Measurements from ENCODE around the gene ARSD.
A peak's percentile ranks its signal among the peaks of the same experiment; 100 is the strongest.
"Not testable (repeated sequence)": the region's sequence is repeated elsewhere in the genome, so short reads cannot be mapped to it uniquely, and the experiment has no call there.

ARSD gene

GRCh38 chrX:2928583-2929434, at the start of gene ARSD:
TSS of gene ARSD (minus strand) at chrX:2929339. CDS start at chrX:2929275, 64 bp downstream.
- DNase-seq (ENCODE audit: low read depth), result peak; percentile 94

GRCh38 chrX:2978639-2979038, 49.5 kb upstream of the ARSD start:
- not testable (repeated sequence) for DNase-seq (ENCODE audit: low read depth)

GRCh38 chrX:2974961-2975360, 45.8 kb upstream of the ARSD start:
- peak; percentile 42 for DNase-seq (ENCODE audit: low read depth)

GRCh38 chrX:2972391-2972790, 43.3 kb upstream of the ARSD start:
- no peak for DNase-seq (ENCODE audit: low read depth)

- DNase-seq (ENCODE audit: low read depth), result no peak
Observed at GRCh38 chrX:2969021-2969420, 39.9 kb upstream of the ARSD start.

GRCh38 chrX:2967998-2968909, 39.1 kb upstream of the ARSD start:
- DNase-seq (ENCODE audit: low read depth), result peak; percentile 52

- no peak for DNase-seq (ENCODE audit: low read depth)
Observed at GRCh38 chrX:2967584-2967983, 38.4 kb upstream of the ARSD start.

- no peak for DNase-seq (ENCODE audit: low read depth)
Observed at GRCh38 chrX:2967012-2967411, 37.9 kb upstream of the ARSD start.

GRCh38 chrX:2965965-2966364, 36.8 kb upstream of the ARSD start:
- no peak for DNase-seq (ENCODE audit: low read depth)

- DNase-seq (ENCODE audit: low read depth), result peak; percentile 78
Observed at GRCh38 chrX:2963992-2964794, 35.1 kb upstream of the ARSD start.

- not testable (repeated sequence) for DNase-seq (ENCODE audit: low read depth)
Observed at GRCh38 chrX:2963449-2963848, 34.3 kb upstream of the ARSD start.

- DNase-seq (ENCODE audit: low read depth), result no peak
Observed at GRCh38 chrX:2962381-2962780, 33.2 kb upstream of the ARSD start.

GRCh38 chrX:2960861-2961515, 31.8 kb upstream of the ARSD start:
- DNase-seq (ENCODE audit: low read depth), result no peak

GRCh38 chrX:2958199-2958598, 29.1 kb upstream of the ARSD start:
- no peak for DNase-seq (ENCODE audit: low read depth)

- DNase-seq (ENCODE audit: low read depth), result no peak
Observed at GRCh38 chrX:2955838-2956237, 26.7 kb upstream of the ARSD start.

GRCh38 chrX:2955281-2955680, 26.1 kb upstream of the ARSD start:
- DNase-seq (ENCODE audit: low read depth), result no peak

GRCh38 chrX:2954541-2954940, 25.4 kb upstream of the ARSD start:
- DNase-seq (ENCODE audit: low read depth), result peak; percentile 7

- not testable (repeated sequence) for DNase-seq (ENCODE audit: low read depth)
Observed at GRCh38 chrX:2937942-2938341, 8.8 kb upstream of the ARSD start.

- DNase-seq (ENCODE audit: low read depth), result no peak
Observed at GRCh38 chrX:2934715-2935710, 5.9 kb upstream of the ARSD start.

All from EH (cell line).